ENCODE data around the gene FKBP2. TPM values are rescaled to one million over a fixed set of nuclear protein-coding genes. Genes with fewer than 3 reads are reported as not detected.
A peak's percentile ranks its signal among the peaks of the same experiment; 100 is the strongest.

Gene FKBP2
- total and polyA plus RNA-seq, 2 of the 13 experiments (the other 11 are each of a cell fraction or from before 2014, with no cell fraction given) = 30.1 to 53.3 TPM

GRCh38 chr11:64240435-64241240, at the start of gene FKBP2 (continued):
- TF ChIP-seq ZNF609 (CRISPR knock-in tag; IDR thresholded peaks at IDR 0.05; ENCODE audit: borderline replicate concordance) = peak; percentile 33; the same call in 1 of the 2 replicates
- TF ChIP-seq TERF1 (CRISPR knock-in tag; IDR thresholded peaks at IDR 0.05) = no peak
- no peak for TF ChIP-seq KLF9 (CRISPR knock-in tag; IDR thresholded peaks at IDR 0.05; ENCODE audit: low read depth)
- no peak for TF ChIP-seq ZNF761 (CRISPR knock-in tag; conservative IDR thresholded peaks at IDR 0.05)
- TF ChIP-seq PBX2 (CRISPR knock-in tag; IDR thresholded peaks at IDR 0.05) = no peak
- TF ChIP-seq ELF1 (CRISPR knock-in tag; IDR thresholded peaks at IDR 0.05) = peak; percentile 89
- peak; percentile 25 for TF ChIP-seq ZNF883 (CRISPR knock-in tag; IDR thresholded peaks at IDR 0.05; ENCODE audit: not compliant biosample characterization)
- no peak for TF ChIP-seq ZSCAN31 (CRISPR knock-in tag; IDR thresholded peaks at IDR 0.05; ENCODE audit: low read depth)
- peak in 1 of 2 experiments; percentile 88; a peak in 2 of 4 replicates for TF ChIP-seq POLR2A (IDR thresholded peaks at IDR 0.05; ENCODE audit: insufficient read depth in 1 of 2, low read depth in 2 of 2, low read length in 2 of 2)
- no peak for TF ChIP-seq CBFB (CRISPR knock-in tag; IDR thresholded peaks at IDR 0.05)
- no peak for TF ChIP-seq SNAPC2 (CRISPR knock-in tag; IDR thresholded peaks at IDR 0.05)
- TF ChIP-seq PHF20 (CRISPR knock-in tag; IDR thresholded peaks at IDR 0.05) = peak; percentile 84
- peak; percentile 32; the same call in 1 of the 2 replicates for TF ChIP-seq BRCA1 (CRISPR knock-in tag; IDR thresholded peaks at IDR 0.05)
- no peak; the same call in 1 of the 2 replicates for TF ChIP-seq ZNF232 (CRISPR knock-in tag; IDR thresholded peaks at IDR 0.05; ENCODE audit: borderline replicate concordance)
- TF ChIP-seq ZBTB43 (CRISPR knock-in tag; conservative IDR thresholded peaks at IDR 0.05) = peak; percentile 63; the same call in 1 of the 2 replicates
- peak; percentile 38; the same call in 1 of the 2 replicates for TF ChIP-seq ZNF543 (CRISPR knock-in tag; IDR thresholded peaks at IDR 0.05)
- TF ChIP-seq PATZ1 (CRISPR knock-in tag; IDR thresholded peaks at IDR 0.05) = peak; percentile 50; the same call in 1 of the 2 replicates
- TF ChIP-seq ZNF230 (CRISPR knock-in tag; IDR thresholded peaks at IDR 0.05) = peak; percentile 56; the same call in 1 of the 2 replicates
- no peak; the same call in 1 of the 2 replicates for TF ChIP-seq ZNF160 (CRISPR knock-in tag; IDR thresholded peaks at IDR 0.05)

All from HepG2 (cell line).